HEK293T (cell line): Measurements from ENCODE around the gene MON1B.
"Not testable (repeated sequence)": the region's sequence is repeated elsewhere in the genome, so short reads cannot be mapped to it uniquely, and the experiment has no call there.

Source experiments
- CTCF ChIA-PET: fragments of 350-600 bp; formaldehyde crosslinking; extraction: SDS; loops from one replicate; lab custom pipeline; 2021; ENCODE audit warnings: antibody characterized with exemption, inconsistent platforms; lab: Yijun Ruan, JAX
- POLR2A ChIA-PET: fragments of 350-600 bp; formaldehyde crosslinking; extraction: SDS; loops from one replicate; lab custom pipeline; 2020; ENCODE audit warnings: antibody characterized with exemption, inconsistent platforms; lab: Yijun Ruan, JAX
- DNase-seq: peaks from one replicate; pipeline ENCODE4 v3.0.0; 2012; ENCODE audit warnings: mixed read lengths; ENCODE audit errors: extremely low spot score
- ARNT ChIP-seq: fragments of 450-650 bp; IDR thresholded peaks from 2 replicates; pipeline ENCODE4 v1.6.1; 2017; ENCODE audit warnings: mild to moderate bottlenecking
- BHLHE40 ChIP-seq: fragments of 450-650 bp; IDR thresholded peaks from 2 replicates; pipeline ENCODE4 v1.6.1; 2016; ENCODE audit warnings: mild to moderate bottlenecking, moderate library complexity, borderline replicate concordance
- CTBP1 ChIP-seq: fragments of 450-650 bp; IDR thresholded peaks from 2 replicates; pipeline ENCODE4 v1.6.1; 2016; ENCODE audit warnings: borderline replicate concordance
- ELF4 ChIP-seq: fragments of 450-650 bp; IDR thresholded peaks from 2 replicates; pipeline ENCODE4 v1.6.1; 2017; ENCODE audit warnings: antibody characterized with exemption
- FOXA1 ChIP-seq: fragments of 450-650 bp; IDR thresholded peaks from 2 replicates; pipeline ENCODE4 v1.6.1; 2016; ENCODE audit warnings: mild to moderate bottlenecking
- FOXK2 ChIP-seq: fragments of 450-650 bp; IDR thresholded peaks from 2 replicates; pipeline ENCODE4 v1.6.1; 2016; ENCODE audit warnings: mild to moderate bottlenecking
- FOXM1 ChIP-seq: fragments of 450-650 bp; IDR thresholded peaks from 2 replicates; pipeline ENCODE4 v1.6.1; 2017; ENCODE audit warnings: mild to moderate bottlenecking, borderline replicate concordance
- HDGF ChIP-seq: fragments of 450-650 bp; IDR thresholded peaks from 2 replicates; pipeline ENCODE4 v1.6.1; 2017; ENCODE audit warnings: antibody characterized with exemption, borderline replicate concordance
- L3MBTL2 ChIP-seq: fragments of 450-650 bp; conservative IDR thresholded peaks from 2 replicates; pipeline ENCODE4 v1.6.1; 2016; ENCODE audit warnings: mild to moderate bottlenecking
- LEF1 ChIP-seq: fragments of 450-650 bp; IDR thresholded peaks from 2 replicates; pipeline ENCODE4 v1.6.1; 2017; ENCODE audit warnings: mild to moderate bottlenecking, borderline replicate concordance
- NFRKB ChIP-seq: fragments of 450-650 bp; IDR thresholded peaks from 2 replicates; pipeline ENCODE4 v1.6.1; 2016; ENCODE audit warnings: mild to moderate bottlenecking, moderate library complexity
- SP1 ChIP-seq: fragments of 450-650 bp; IDR thresholded peaks from 2 replicates; pipeline ENCODE4 v1.6.1; 2017
- SUZ12 ChIP-seq: fragments of 450-650 bp; IDR thresholded peaks from 2 replicates; pipeline ENCODE4 v1.6.1; 2016; ENCODE audit warnings: mild to moderate bottlenecking
- TARDBP ChIP-seq: fragments of 450-650 bp; IDR thresholded peaks from 2 replicates; pipeline ENCODE4 v1.6.1; 2016
- ZNF384 ChIP-seq: fragments of 450-650 bp; IDR thresholded peaks from 2 replicates; pipeline ENCODE4 v1.6.1; 2016
- TF ChIP-seq, protein P1 (sequence below): fragments of 450-650 bp; IDR thresholded peaks from 2 replicates; pipeline ENCODE4 v1.6.1; 2016

MON1B gene

DNA sequence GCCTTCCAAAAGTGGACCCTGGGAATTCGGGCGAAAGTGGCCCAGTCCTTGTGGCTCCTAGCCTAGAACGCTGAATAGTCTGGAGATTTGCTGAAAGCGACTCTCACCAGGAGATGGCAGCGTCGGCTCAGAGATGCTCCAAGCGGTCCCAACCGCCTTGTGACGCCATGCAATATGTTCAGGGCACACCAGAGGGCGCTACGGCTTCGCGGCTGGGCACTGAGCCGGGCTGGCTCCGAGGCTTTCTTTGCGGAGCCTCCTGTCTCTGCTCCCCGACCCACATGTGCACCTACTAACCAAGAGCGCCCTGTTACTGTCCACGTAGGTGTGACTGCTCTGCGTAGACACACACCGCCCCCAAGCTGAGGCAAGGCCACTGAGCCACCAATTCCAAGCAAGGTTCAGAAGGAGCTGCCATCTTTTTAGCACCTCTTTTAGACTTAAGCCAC, 45.1 kb downstream of the MON1B start:
- TF ChIP-seq ZNF384 (no peak), FOXA1 (no peak), BHLHE40 (no peak), ARNT (no peak), CTBP1 (no peak), SP1 (no peak), NFRKB (no peak), TARDBP (no peak), ELF4 (no peak), L3MBTL2 (no peak; the same call in 1 of the 2 replicates), SUZ12 (no peak), LEF1 (no peak), HDGF (no peak), FOXK2 (no peak)
- TF ChIP-seq, protein P1, sequence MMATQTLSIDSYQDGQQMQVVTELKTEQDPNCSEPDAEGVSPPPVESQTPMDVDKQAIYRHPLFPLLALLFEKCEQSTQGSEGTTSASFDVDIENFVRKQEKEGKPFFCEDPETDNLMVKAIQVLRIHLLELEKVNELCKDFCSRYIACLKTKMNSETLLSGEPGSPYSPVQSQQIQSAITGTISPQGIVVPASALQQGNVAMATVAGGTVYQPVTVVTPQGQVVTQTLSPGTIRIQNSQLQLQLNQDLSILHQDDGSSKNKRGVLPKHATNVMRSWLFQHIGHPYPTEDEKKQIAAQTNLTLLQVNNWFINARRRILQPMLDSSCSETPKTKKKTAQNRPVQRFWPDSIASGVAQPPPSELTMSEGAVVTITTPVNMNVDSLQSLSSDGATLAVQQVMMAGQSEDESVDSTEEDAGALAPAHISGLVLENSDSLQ = no peak
- POLR2A ChIA-PET = interaction anchor here (1.3 kb wide), 1 partner anchor 70 kb away, joined by 3 read pairs; no protein-coding TSS in a partner anchor
- CTCF ChIA-PET = interaction anchor here (0.6 to 4.3 kb wide), 9 partner anchors 11 to 359 kb away, joined by 3 to 67 read pairs (median 5); partner anchors contain the start of gene ADAMTS18
- peak; percentile 86 for DNase-seq

DNA sequence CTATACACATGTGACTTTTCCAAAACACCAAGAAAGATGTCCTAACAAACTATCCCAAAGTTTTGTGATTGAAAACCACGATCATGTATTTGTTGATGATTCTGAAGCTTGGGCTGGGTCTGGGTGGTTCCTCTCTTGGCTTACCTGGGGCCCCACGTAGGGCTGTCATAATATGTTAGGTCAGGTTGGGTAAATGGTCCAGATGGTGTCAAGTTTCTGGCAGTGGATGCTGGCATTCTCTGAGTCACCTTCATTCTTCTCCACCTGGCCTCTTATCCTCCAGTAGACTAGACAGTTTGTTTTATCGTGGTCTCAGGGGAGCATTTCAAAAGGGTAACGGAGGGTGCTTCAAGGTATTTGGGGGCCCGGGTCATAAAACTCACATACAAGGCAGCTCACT, 47.6 kb downstream of the MON1B start:
- TF ChIP-seq NFRKB = no peak
- no peak for TF ChIP-seq SUZ12
- TF ChIP-seq FOXA1 = no peak
- TF ChIP-seq L3MBTL2 = no peak
- TF ChIP-seq FOXM1 = no peak
- TF ChIP-seq BHLHE40 = no peak
- no peak for TF ChIP-seq FOXK2
- no peak for TF ChIP-seq TARDBP
- no peak for TF ChIP-seq ELF4
- no peak for TF ChIP-seq ARNT
- TF ChIP-seq, protein P1 = no peak
- no peak for TF ChIP-seq SP1
- no peak for TF ChIP-seq HDGF
- TF ChIP-seq CTBP1 = no peak
- TF ChIP-seq LEF1 = no peak
- TF ChIP-seq ZNF384 = no peak
- CTCF ChIA-PET = interaction anchor here (4.3 kb wide), 1 partner anchor 345 kb away, joined by 67 read pairs; no protein-coding TSS in a partner anchor
- no peak for DNase-seq
- POLR2A ChIA-PET = no interaction called here

DNA sequence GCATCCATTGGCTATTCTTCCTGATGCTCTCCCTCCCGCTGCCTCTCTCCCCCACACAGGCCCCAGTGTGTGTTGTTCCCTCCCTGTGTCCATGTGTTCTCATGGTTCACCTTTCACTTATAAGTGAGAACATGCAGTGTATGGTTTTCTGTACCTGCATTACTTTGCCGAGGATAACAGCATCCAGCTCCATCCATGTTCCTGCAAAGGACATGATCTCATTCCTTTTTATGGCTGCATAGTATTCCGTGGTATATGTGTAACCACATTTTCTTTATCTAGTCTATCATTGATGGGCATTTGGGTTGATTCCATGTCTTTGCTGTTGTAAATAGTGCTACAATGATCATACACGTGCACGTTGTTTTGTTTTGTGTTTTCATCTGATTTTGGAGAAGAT, 51.5 kb downstream of the MON1B start:
- POLR2A ChIA-PET, CTCF ChIA-PET, DNase-seq: not testable (repeated sequence)

DNA sequence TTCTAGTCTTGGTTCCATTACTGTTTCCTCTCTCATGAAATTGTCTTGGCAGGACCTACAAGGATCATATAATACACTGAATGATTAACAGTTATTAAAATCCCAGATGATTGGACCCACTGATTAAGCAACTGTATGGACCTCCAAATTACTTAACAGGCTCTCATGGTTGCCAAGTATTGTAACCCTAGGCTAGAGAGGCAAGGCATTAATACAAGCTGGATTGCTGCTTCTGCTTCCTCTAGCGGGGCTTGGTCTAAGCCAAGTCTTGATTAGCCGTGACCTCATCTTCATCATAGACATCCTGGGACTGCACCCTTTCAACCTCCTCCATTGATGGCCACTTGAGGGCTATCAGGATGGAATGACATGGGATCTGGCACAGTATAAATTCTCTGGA, 55.2 kb downstream of the MON1B start:
- no peak for DNase-seq
- POLR2A ChIA-PET = no interaction called here
- no peak for TF ChIP-seq BHLHE40
- TF ChIP-seq TARDBP = no peak
- no peak for TF ChIP-seq ARNT
- TF ChIP-seq FOXM1 = no peak
- no peak for TF ChIP-seq SUZ12
- no peak for TF ChIP-seq CTBP1
- TF ChIP-seq SP1 = no peak
- TF ChIP-seq L3MBTL2 = no peak
- no peak for TF ChIP-seq LEF1
- no peak for TF ChIP-seq ZNF384
- TF ChIP-seq, protein P1 = no peak
- no peak for TF ChIP-seq FOXA1
- TF ChIP-seq ELF4 = no peak
- TF ChIP-seq FOXK2 = no peak
- no peak for TF ChIP-seq NFRKB
- no peak for TF ChIP-seq HDGF
- CTCF ChIA-PET = interaction anchor here (1.3 kb wide), 1 partner anchor 10 kb away, joined by 3 read pairs; no protein-coding TSS in a partner anchor

DNA sequence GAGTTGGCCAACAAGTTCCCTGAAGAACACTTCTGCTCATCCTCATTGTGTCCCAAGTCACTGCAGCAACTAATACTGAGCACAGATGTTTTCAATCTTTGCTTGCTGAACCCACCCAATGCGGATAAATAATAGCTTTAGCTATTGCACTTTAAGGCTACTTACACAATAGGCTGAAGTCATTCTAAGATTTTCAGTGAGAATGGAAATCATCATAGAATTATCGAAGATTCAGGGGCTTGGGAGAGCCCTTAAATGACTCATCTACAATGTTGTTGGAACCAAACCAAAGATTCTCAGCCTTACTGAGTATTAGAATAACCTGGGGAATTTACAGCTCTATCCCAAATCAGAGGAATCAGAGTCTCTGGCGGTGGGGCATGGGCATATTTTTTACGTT, 59.4 kb downstream of the MON1B start:
- no peak for DNase-seq
- ChIA-PET POLR2A (no interaction called here), CTCF (no interaction called here)
- TF ChIP-seq L3MBTL2 (no peak), FOXM1 (no peak), LEF1 (no peak), HDGF (no peak), ARNT (no peak), FOXA1 (no peak), SP1 (no peak), BHLHE40 (no peak), TARDBP (no peak), SUZ12 (no peak), CTBP1 (no peak), ELF4 (no peak), ZNF384 (no peak), NFRKB (no peak), FOXK2 (no peak)
- TF ChIP-seq, protein P1 = no peak
